HG02970 (cell line): ENCODE results near the gene CSNK1A1L.
"Not testable (repeated sequence)": the region's sequence is repeated elsewhere in the genome, so short reads cannot be mapped to it uniquely, and the experiment has no call there.

Experiments
- ATAC-seq: cut with Tn5 transposase; IDR thresholded peaks from one replicate; pipeline ENCODE4 v1.9.1; 2021; ENCODE audit warnings: mild to moderate bottlenecking, moderate library complexity, moderate number of reproducible peaks; ENCODE audit not compliant: unreplicated experiment, low FRiP score

Gene CSNK1A1L

DNA sequence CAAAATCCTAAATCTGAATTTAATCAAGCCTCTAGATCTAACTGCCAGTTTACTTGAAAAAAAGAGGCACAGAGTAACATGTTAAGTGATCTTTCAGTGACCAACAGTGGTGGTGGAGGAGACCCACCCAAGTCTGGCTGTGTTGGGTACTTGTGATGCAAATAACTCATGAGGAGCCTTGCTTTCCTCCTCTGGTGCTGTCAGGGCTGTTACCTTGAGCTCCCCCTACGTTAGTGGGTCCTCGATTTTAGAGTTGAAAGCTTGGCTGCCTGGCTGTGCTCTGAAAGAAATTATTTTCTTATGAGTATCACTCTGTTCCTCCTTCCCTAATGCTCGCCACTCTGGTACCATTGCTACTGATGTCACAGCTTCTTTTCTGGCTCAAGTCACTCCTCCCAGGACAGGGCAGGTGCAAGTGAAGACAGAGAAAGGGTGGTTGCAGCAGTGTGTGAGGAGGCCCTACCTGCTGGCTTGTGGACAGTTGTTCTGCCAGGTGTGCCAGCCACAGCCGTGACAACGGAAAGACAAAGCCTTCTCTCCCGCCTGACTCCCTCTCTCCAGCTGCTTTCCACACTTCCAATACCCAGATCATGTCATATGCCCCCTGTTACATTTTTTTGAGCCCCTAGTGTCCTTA lies 39.5 kb downstream of the CSNK1A1L start:
- ATAC-seq: no peak

DNA sequence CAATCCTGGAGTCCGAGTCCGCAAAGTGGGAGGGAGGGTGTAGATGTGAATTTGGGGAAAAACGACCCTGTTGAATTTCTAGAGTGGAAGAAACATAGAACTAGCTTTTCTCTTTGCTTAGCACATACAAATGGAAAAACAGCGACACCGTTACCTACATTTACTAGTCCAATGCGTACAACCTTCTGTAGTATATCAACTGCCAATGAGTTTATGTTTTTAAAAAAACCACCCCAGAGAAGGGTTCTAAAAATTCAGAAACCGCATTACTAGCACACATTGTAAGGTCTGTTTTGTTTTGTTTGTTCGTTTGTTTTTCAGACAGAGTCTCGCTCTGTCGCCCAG lies 45.6 kb downstream of the CSNK1A1L start:
- peak; percentile 29 for ATAC-seq

DNA sequence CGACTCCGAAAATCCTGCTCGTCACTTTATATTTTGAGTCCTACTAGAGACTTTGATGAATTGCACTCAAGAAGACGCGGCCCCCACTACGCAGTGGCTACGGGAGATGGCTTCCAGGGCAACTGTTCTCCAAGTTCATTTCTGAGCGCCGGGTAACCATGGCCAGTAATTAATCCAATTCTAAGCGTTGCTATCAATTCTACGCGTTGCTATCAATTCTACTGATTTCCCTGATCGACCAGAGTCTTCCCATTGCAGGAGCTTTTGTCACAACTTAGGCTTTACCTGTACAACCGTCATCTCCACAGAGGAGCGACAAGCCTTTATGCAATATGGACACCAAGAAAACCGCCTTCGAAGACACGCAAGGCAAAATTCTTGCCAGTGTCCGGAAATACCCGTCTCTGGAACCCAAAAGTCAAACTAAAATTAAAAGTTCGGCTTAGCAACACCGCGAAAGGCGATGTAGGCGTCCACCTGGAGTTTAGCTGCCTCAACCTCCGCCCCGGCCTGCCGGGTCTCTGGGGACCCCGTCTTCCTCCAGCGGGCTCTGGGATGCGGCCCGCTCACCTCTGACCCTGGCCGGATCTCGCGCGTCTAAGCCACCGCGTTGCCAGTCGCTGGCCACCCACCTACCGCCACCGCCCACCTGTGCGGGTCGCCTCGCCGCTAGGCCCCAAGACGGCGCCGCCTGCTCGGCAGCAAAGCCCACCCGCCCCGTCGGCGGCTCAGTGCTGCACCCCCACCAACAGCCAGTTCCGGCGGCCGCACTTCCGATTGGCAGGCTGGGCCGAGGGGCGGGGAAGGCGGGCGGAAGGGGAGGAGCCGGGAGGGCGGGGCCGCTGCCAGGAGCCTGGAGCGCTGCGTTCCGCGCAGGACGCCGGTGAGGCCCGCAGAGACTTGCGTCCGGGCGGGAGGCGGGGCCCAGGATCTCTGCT lies 46.3 kb downstream of the CSNK1A1L start, which contains the start of gene SUPT20H:
Gene SUPT20H, minus strand, starts transcription at position 779 of the 938 bp plus-strand sequence. CDS start 8,198 bp downstream, outside the sequence.
- ATAC-seq: peak; percentile 99

DNA sequence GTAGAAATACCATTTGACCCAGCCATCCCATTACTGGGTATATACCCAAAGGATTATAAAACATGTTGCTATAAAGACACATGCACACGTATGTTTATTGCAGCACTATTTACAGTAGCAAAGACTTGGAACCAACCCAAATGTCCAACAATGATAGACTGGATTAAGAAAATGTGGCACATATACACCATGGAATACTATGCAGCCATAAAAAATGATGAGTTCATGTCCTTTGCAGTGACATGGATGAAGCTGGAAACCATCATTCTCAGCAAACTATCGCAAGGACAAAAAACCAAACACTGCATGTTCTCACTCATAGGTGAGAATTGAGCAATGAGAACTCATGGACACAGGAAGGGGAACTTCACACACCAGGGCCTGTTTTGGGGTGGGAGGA lies 49.2 kb downstream of the CSNK1A1L start:
- not testable (repeated sequence) for ATAC-seq
